SK-N-SH (cell line): ENCODE results near the gene OVAAL. TPM values are rescaled to one million over a fixed set of nuclear protein-coding genes. Genes with fewer than 3 reads are reported as not detected.
"Not testable (repeated sequence)": the region's sequence is repeated elsewhere in the genome, so short reads cannot be mapped to it uniquely, and the experiment has no call there.

Experiments used
- CTCF ChIA-PET: fragments of 300-600, 350-600 bp; formaldehyde crosslinking; extraction: SDS; loops from one replicate; lab custom pipeline; 2021; lab: Yijun Ruan, JAX
- POLR2A ChIA-PET: fragments of 350-600 bp; sonication (Branson Sonifier 250); formaldehyde crosslinking; extraction: SDS; loops from one replicate; lab custom pipeline; 2020; ENCODE audit warnings: antibody characterized with exemption, inconsistent platforms; lab: Yijun Ruan, JAX
- DNase-seq: peaks from one replicate; pipeline ENCODE4 v3.0.0; 2012
- H2AFZ ChIP-seq: fragments of 200-600 bp; sonication (generic); 2 replicates; pipeline ENCODE4 v1.8.1; 2016; ENCODE audit warnings: antibody characterized with exemption, mild to moderate bottlenecking, low read depth
- H3F3A ChIP-seq: fragments of 200-600 bp; sonication (generic); replicated peaks from 2 replicates; pipeline ENCODE3; 2016; ENCODE audit warnings: antibody characterized with exemption, mild to moderate bottlenecking; ENCODE audit not compliant: insufficient read depth
- H3K27ac ChIP-seq, 2 experiments: fragments of 200-500 bp in 1 of 2; fragments of 200-600 bp in 1 of 2; sonication (Bioruptor generic) in 1 of 2; sonication (generic), shearing (Covaris generic) in 1 of 2; 2 replicates each; pipeline versions ENCODE4 v1.5.1 to v1.6.1; 2014 to 2016; ENCODE audit warnings: low read depth in 2 of 2, inconsistent platforms in 1 of 2, low read length in 1 of 2, mild to moderate bottlenecking in 1 of 2, mixed read lengths in 1 of 2
- H3K27me3 ChIP-seq: fragments of 200-600 bp; sonication (generic), shearing (Covaris generic); 2 replicates; pipeline ENCODE4 v1.6.1; 2016; ENCODE audit warnings: mixed run types; ENCODE audit not compliant: insufficient read depth
- H3K36me3 ChIP-seq, 2 experiments: fragments of 200-500 bp in 1 of 2; fragments of 200-600 bp in 1 of 2; sonication (Bioruptor generic) in 1 of 2; sonication (generic) in 1 of 2; replicated peaks in 1 of 2; 2 replicates each; pipeline versions ENCODE3 to v1.5.1; 2014 to 2016; ENCODE audit warnings: low read length in 1 of 2, mild to moderate bottlenecking in 1 of 2; ENCODE audit not compliant: insufficient read depth in 2 of 2, control insufficient read depth in 1 of 2
- H3K4me1 ChIP-seq, 2 experiments: fragments of 200-500 bp in 1 of 2; fragments of 200-600 bp in 1 of 2; sonication (Bioruptor generic) in 1 of 2; sonication (generic), shearing (Covaris generic) in 1 of 2; 2 replicates each; pipeline versions ENCODE4 v1.5.1 to v1.6.1; 2014 to 2016; ENCODE audit warnings: low read depth in 1 of 2, low read length in 1 of 2, mixed run types in 1 of 2; ENCODE audit not compliant: insufficient read depth in 2 of 2, control insufficient read depth in 1 of 2
- H3K4me2 ChIP-seq: fragments of 200-600 bp; sonication (generic), shearing (Covaris generic); 2 replicates; pipeline ENCODE4 v1.6.1; 2017; ENCODE audit warnings: mixed run types
- H3K4me3 ChIP-seq, 2 experiments: fragments of 200-500 bp in 1 of 2; fragments of 200-600 bp in 1 of 2; sonication (Bioruptor generic) in 1 of 2; sonication (generic), shearing (Covaris generic) in 1 of 2; 2 replicates each; pipeline versions ENCODE4 v1.5.1 to v1.8.1; 2014 to 2016; ENCODE audit warnings: low read depth in 2 of 2, inconsistent platforms in 1 of 2, low read length in 1 of 2, mild to moderate bottlenecking in 1 of 2, mixed read lengths in 1 of 2, moderate library complexity in 1 of 2
- H3K79me2 ChIP-seq: fragments of 200-600 bp; sonication (generic); 2 replicates; pipeline ENCODE4 v1.8.1; 2017; ENCODE audit warnings: mild to moderate bottlenecking; ENCODE audit not compliant: insufficient read depth
- H3K9ac ChIP-seq: fragments of 200-600 bp; sonication (generic); 2 replicates; pipeline ENCODE4 v1.6.1; 2017; ENCODE audit warnings: mixed run types
- H3K9me2 ChIP-seq: fragments of 200-600 bp; sonication (generic); 2 replicates; pipeline ENCODE4 v1.6.1; 2017; ENCODE audit warnings: mixed run types
- H3K9me3 ChIP-seq: fragments of 200-600 bp; sonication (generic); 2 replicates; pipeline ENCODE4 v1.6.1; 2017; ENCODE audit warnings: mixed run types, mild to moderate bottlenecking, moderate library complexity
- H4K20me1 ChIP-seq: fragments of 200-600 bp; sonication (generic); 2 replicates; pipeline ENCODE4 v1.6.1; 2017; ENCODE audit warnings: mild to moderate bottlenecking, mixed run types; ENCODE audit not compliant: insufficient read depth
- CHD2 ChIP-seq: fragments of 150-350 bp; IDR thresholded peaks from 2 replicates; pipeline ENCODE4 v1.6.1; 2018; ENCODE audit warnings: low read length; ENCODE audit not compliant: partially characterized antibody
- EZH2phosphoT487 ChIP-seq: fragments of 200-600 bp; sonication (generic); IDR thresholded peaks from 2 replicates; pipeline ENCODE4 v1.6.1; 2017; ENCODE audit warnings: low read depth, mixed run types, mild to moderate bottlenecking, antibody characterized with exemption, moderate library complexity, borderline replicate concordance
- FOXM1 ChIP-seq: IDR thresholded peaks from 2 replicates; pipeline ENCODE4 v1.4.0; 2012; ENCODE audit warnings: low read depth, mild to moderate bottlenecking
- MEF2A ChIP-seq: IDR thresholded peaks from 2 replicates; pipeline ENCODE4 v1.4.0; 2012; ENCODE audit warnings: low read depth, borderline replicate concordance
- MXI1 ChIP-seq: IDR thresholded peaks from 2 replicates; pipeline ENCODE4 v1.6.1; 2012; ENCODE audit warnings: mild to moderate bottlenecking, low read depth, low read length, improper control_type of control experiment
- NFIC ChIP-seq: IDR thresholded peaks from 2 replicates; pipeline ENCODE4 v1.4.0; 2012; ENCODE audit warnings: borderline replicate concordance
- NRF1 ChIP-seq: IDR thresholded peaks from 2 replicates; pipeline ENCODE4 v1.6.1; 2012; ENCODE audit warnings: low read depth, mild to moderate bottlenecking, low read length
- PBX3 ChIP-seq: IDR thresholded peaks from 2 replicates; pipeline ENCODE4; 2012
- POLR2AphosphoS5 ChIP-seq: IDR thresholded peaks from 2 replicates; pipeline ENCODE4 v1.6.1; 2012; ENCODE audit warnings: low read depth, low read length
- RCOR1 ChIP-seq: fragments of 150-350 bp; IDR thresholded peaks from 2 replicates; pipeline ENCODE4 v1.6.1; 2017; ENCODE audit warnings: antibody characterized with exemption, low read length
- RXRA ChIP-seq: IDR thresholded peaks from 2 replicates; pipeline ENCODE4 v1.4.0; 2012; ENCODE audit warnings: low read depth, mild to moderate bottlenecking, borderline replicate concordance
- SIN3A ChIP-seq: IDR thresholded peaks from 2 replicates; pipeline ENCODE4 v1.6.1; 2012; ENCODE audit warnings: low read depth, mild to moderate bottlenecking, low read length, moderate library complexity, borderline replicate concordance
- TAF1 ChIP-seq: IDR thresholded peaks from 2 replicates; pipeline ENCODE4 v1.6.1; 2012; ENCODE audit warnings: low read depth, mild to moderate bottlenecking, low read length, moderate library complexity, borderline replicate concordance
- TCF12 ChIP-seq: IDR thresholded peaks from 2 replicates; pipeline ENCODE4 v1.4.0; 2012
- TEAD4 ChIP-seq: IDR thresholded peaks from 2 replicates; pipeline ENCODE4 v1.4.0; 2012; ENCODE audit warnings: mild to moderate bottlenecking, borderline replicate concordance; ENCODE audit not compliant: insufficient read depth
- YY1 ChIP-seq: IDR thresholded peaks from 2 replicates; pipeline ENCODE4 v1.4.0; 2012; ENCODE audit warnings: low read depth, mild to moderate bottlenecking
- WGBS: methylation state at CpG from one replicate; pipeline ENCODE4 v1.1.6; 2017; ENCODE audit warnings: low lambda C conversion rate; 5-methylcytosine and 5-hydroxymethylcytosine counted together
- polyA plus RNA-seq, 3 experiments: library from polyadenylated mRNA; depleted of rRNA; stranded (reverse); fragments of >200 nt; gene quantifications; 2 replicates each; pipeline ENCODE4 v1.2.3, GENCODE V29; 2012
- TF ChIP-seq, protein P1 (sequence below): fragments of 200-600 bp; sonication (generic); IDR thresholded peaks from 2 replicates; pipeline ENCODE4 v1.6.1; 2017; ENCODE audit warnings: antibody characterized with exemption, mild to moderate bottlenecking, moderate library complexity
- TF ChIP-seq, protein P2 (sequence below): fragments of 150-350 bp; IDR thresholded peaks from 2 replicates; pipeline ENCODE4 v1.6.1; 2016; ENCODE audit warnings: mild to moderate bottlenecking, low read depth, low read length
- TF ChIP-seq, protein P3 (sequence below): IDR thresholded peaks from 2 replicates; pipeline ENCODE4 v1.4.0; 2012; ENCODE audit warnings: low read depth

Gene OVAAL
- polyA plus RNA-seq, 1 of the 3 experiments (the other 2 are of a cell fraction) = not detected

DNA sequence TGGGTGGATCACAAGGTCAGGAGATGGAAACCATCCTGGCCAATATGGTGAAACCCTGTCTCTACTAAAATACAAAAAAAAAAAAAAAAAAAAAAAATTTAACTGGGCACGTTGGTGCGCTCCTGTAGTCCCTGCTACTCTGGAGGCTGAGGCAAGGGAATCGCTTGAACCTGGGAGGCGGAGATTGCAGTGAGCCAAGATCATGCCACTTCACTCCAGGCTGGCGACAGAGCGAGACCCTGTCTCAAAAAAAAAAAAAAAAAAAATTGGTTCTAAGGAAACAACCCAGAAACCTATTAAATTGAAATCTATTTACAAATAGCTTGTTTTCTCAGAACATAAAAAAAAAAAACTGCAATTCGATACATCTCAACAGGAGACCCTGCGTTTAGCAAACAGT is 9.0 kb upstream of the OVAAL start:
- DNase-seq, H2AFZ ChIP-seq, H3K4me1 ChIP-seq, H3K4me3 ChIP-seq, POLR2A ChIA-PET, H3F3A ChIP-seq, H3K36me3 ChIP-seq, H3K27ac ChIP-seq, H3K9ac ChIP-seq, H3K9me2 ChIP-seq, H4K20me1 ChIP-seq, H3K9me3 ChIP-seq, H3K79me2 ChIP-seq, H3K27me3 ChIP-seq, H3K4me2 ChIP-seq: not testable (repeated sequence)
- WGBS = 89% methylated on average over 8 of the region's 8 CpGs
- CTCF ChIA-PET = interaction anchor here (0.8 to 1.3 kb wide), 5 partner anchors 10 to 312 kb away, joined by 3 to 7 read pairs (median 3); partner anchors contain the start of gene XPR1

GRCh38 chr1:180550241-180550640 is 8.5 kb upstream of the OVAAL start:
- ChIA-PET POLR2A (no interaction called here), CTCF (interaction anchor here (0.8 to 1.3 kb wide), 5 partner anchors 10 to 312 kb away, joined by 3 to 7 read pairs (median 3); partner anchors contain the start of gene XPR1)
- H3K4me2 ChIP-seq = no peak overlapping the region
- no peak overlapping the region for H2AFZ ChIP-seq
- no peak overlapping the region for H3K27ac ChIP-seq
- H3K4me3 ChIP-seq = no peak overlapping the region
- no peaks in the 10 kb centered on the region for H3K79me2 ChIP-seq
- H3K9me2 ChIP-seq = no peaks in the 10 kb centered on the region
- no peaks in the 10 kb centered on the region for H3K36me3 ChIP-seq
- DNase-seq = no peak
- H4K20me1 ChIP-seq = no peaks in the 10 kb centered on the region
- no peak for TF ChIP-seq RCOR1
- TF ChIP-seq PBX3 = no peak
- TF ChIP-seq MEF2A = no peak
- no peak for TF ChIP-seq FOXM1
- TF ChIP-seq RXRA = no peak
- TF ChIP-seq, protein P1, sequence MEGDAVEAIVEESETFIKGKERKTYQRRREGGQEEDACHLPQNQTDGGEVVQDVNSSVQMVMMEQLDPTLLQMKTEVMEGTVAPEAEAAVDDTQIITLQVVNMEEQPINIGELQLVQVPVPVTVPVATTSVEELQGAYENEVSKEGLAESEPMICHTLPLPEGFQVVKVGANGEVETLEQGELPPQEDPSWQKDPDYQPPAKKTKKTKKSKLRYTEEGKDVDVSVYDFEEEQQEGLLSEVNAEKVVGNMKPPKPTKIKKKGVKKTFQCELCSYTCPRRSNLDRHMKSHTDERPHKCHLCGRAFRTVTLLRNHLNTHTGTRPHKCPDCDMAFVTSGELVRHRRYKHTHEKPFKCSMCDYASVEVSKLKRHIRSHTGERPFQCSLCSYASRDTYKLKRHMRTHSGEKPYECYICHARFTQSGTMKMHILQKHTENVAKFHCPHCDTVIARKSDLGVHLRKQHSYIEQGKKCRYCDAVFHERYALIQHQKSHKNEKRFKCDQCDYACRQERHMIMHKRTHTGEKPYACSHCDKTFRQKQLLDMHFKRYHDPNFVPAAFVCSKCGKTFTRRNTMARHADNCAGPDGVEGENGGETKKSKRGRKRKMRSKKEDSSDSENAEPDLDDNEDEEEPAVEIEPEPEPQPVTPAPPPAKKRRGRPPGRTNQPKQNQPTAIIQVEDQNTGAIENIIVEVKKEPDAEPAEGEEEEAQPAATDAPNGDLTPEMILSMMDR = no peak
- no peak for TF ChIP-seq SIN3A
- no peak for TF ChIP-seq MXI1
- no peak for TF ChIP-seq TEAD4
- TF ChIP-seq, protein P2, sequence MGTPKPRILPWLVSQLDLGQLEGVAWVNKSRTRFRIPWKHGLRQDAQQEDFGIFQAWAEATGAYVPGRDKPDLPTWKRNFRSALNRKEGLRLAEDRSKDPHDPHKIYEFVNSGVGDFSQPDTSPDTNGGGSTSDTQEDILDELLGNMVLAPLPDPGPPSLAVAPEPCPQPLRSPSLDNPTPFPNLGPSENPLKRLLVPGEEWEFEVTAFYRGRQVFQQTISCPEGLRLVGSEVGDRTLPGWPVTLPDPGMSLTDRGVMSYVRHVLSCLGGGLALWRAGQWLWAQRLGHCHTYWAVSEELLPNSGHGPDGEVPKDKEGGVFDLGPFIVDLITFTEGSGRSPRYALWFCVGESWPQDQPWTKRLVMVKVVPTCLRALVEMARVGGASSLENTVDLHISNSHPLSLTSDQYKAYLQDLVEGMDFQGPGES = no peak
- no peak for TF ChIP-seq YY1
- TF ChIP-seq NFIC = no peak
- TF ChIP-seq NRF1 = no peak
- TF ChIP-seq POLR2AphosphoS5 = no peak
- TF ChIP-seq TAF1 = no peak
- no peak for TF ChIP-seq TCF12
- TF ChIP-seq EZH2phosphoT487 = no peak
- TF ChIP-seq CHD2 = no peak
- TF ChIP-seq, protein P3, sequence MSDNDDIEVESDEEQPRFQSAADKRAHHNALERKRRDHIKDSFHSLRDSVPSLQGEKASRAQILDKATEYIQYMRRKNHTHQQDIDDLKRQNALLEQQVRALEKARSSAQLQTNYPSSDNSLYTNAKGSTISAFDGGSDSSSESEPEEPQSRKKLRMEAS = no peak
- WGBS = 89% methylated on average over 3 of the region's 3 CpGs
- H3K27me3 ChIP-seq = no peaks in the 10 kb centered on the region
- H3F3A ChIP-seq = no peaks in the 10 kb centered on the region
- no peak overlapping the region for H3K9ac ChIP-seq
- H3K4me1 ChIP-seq = no peaks in the 10 kb centered on the region
- H3K9me3 ChIP-seq = no peaks in the 10 kb centered on the region
